ENCODE measurements around the gene WNT11.

WNT11 gene

GRCh38 chr11:76156971-76157427 lies 49.3 kb downstream of the WNT11 start:
- ATAC-seq = no peak
- TF ChIP-seq SNAI2 (CRISPR knock-in tag; IDR thresholded peaks at IDR 0.05) (no peak), ISL1 (CRISPR knock-in tag; IDR thresholded peaks at IDR 0.05) (no peak), ZFP3 (CRISPR knock-in tag; IDR thresholded peaks at IDR 0.05) (no peak), TCF4 (CRISPR knock-in tag; IDR thresholded peaks at IDR 0.05; ENCODE audit: borderline replicate concordance) (peak; percentile 81; the same call in 1 of the 2 replicates), PPARA (CRISPR knock-in tag; IDR thresholded peaks at IDR 0.05; ENCODE audit: borderline replicate concordance) (no peak), ZFP30 (CRISPR knock-in tag; IDR thresholded peaks at IDR 0.05) (no peak)

GRCh38 chr11:76155500-76156227 lies 50.6 kb downstream of the WNT11 start:
- ATAC-seq = peak; percentile 25; the same call in 1 of the 3 replicates
- no peak for TF ChIP-seq ARNTL (CRISPR knock-in tag; IDR thresholded peaks at IDR 0.05; ENCODE audit: borderline replicate concordance, low read depth)
- no peak for TF ChIP-seq CREB5 (CRISPR knock-in tag; IDR thresholded peaks at IDR 0.05; ENCODE audit: low read depth)
- TF ChIP-seq ZFP3 (CRISPR knock-in tag; IDR thresholded peaks at IDR 0.05) = no peak
- no peak for TF ChIP-seq ZFP30 (CRISPR knock-in tag; IDR thresholded peaks at IDR 0.05)
- TF ChIP-seq ZC3H10 (CRISPR knock-in tag; IDR thresholded peaks at IDR 0.05) = no peak
- no peak for TF ChIP-seq PPARA (CRISPR knock-in tag; IDR thresholded peaks at IDR 0.05; ENCODE audit: borderline replicate concordance)
- TF ChIP-seq GLIS3 (CRISPR knock-in tag; IDR thresholded peaks at IDR 0.05) = no peak
- TF ChIP-seq ZNF565 (CRISPR knock-in tag; conservative IDR thresholded peaks at IDR 0.05; ENCODE audit: low read depth) = no peak
- TF ChIP-seq ESRRG (CRISPR knock-in tag; IDR thresholded peaks at IDR 0.05) = no peak
- TF ChIP-seq CSRNP3 (CRISPR knock-in tag; IDR thresholded peaks at IDR 0.05) = no peak
- no peak for TF ChIP-seq TSHZ2 (CRISPR knock-in tag; IDR thresholded peaks at IDR 0.05)
- no peak for TF ChIP-seq SNAI2 (CRISPR knock-in tag; IDR thresholded peaks at IDR 0.05)
- TF ChIP-seq ZNF70 (CRISPR knock-in tag; IDR thresholded peaks at IDR 0.05) = no peak
- TF ChIP-seq PATZ1 (CRISPR knock-in tag; IDR thresholded peaks at IDR 0.05; ENCODE audit: borderline replicate concordance) = no peak

- TF ChIP-seq SNAI2 (CRISPR knock-in tag; IDR thresholded peaks at IDR 0.05) (no peak), ESRRG (CRISPR knock-in tag; IDR thresholded peaks at IDR 0.05) (no peak), ARNTL (CRISPR knock-in tag; IDR thresholded peaks at IDR 0.05; ENCODE audit: borderline replicate concordance, low read depth) (no peak), GLIS3 (CRISPR knock-in tag; IDR thresholded peaks at IDR 0.05) (no peak), ZNF8 (CRISPR knock-in tag; IDR thresholded peaks at IDR 0.05) (no peak), OSR1 (CRISPR knock-in tag; IDR thresholded peaks at IDR 0.05) (no peak), PATZ1 (CRISPR knock-in tag; IDR thresholded peaks at IDR 0.05; ENCODE audit: borderline replicate concordance) (no peak), ZNF565 (CRISPR knock-in tag; conservative IDR thresholded peaks at IDR 0.05; ENCODE audit: low read depth) (no peak), ZNF70 (CRISPR knock-in tag; IDR thresholded peaks at IDR 0.05) (no peak), CSRNP3 (CRISPR knock-in tag; IDR thresholded peaks at IDR 0.05) (no peak), ZFP30 (CRISPR knock-in tag; IDR thresholded peaks at IDR 0.05) (no peak), CREB5 (CRISPR knock-in tag; IDR thresholded peaks at IDR 0.05; ENCODE audit: low read depth) (no peak), BACH2 (CRISPR knock-in tag; IDR thresholded peaks at IDR 0.05; ENCODE audit: borderline replicate concordance) (no peak), PPARA (CRISPR knock-in tag; IDR thresholded peaks at IDR 0.05; ENCODE audit: borderline replicate concordance) (no peak)
Observed at GRCh38 chr11:76153571-76153923, 52.8 kb downstream of the WNT11 start.

More at GRCh38 chr11:76153571-76153923, 52.8 kb downstream of the WNT11 start:
- ATAC-seq = peak; percentile 24; the same call in 2 of the 3 replicates

Data from SK-N-SH treated with all-trans-retinoic acid at 6 μM for 48 hours (cell line).